GM15510 (cell line): Measurements from ENCODE around the gene PTGDS.

Experiments
- POLR2A ChIP-seq: IDR thresholded peaks from 3 replicates; pipeline ENCODE4 v1.6.1; 2011; ENCODE audit warnings: borderline replicate concordance; ENCODE audit not compliant: insufficient read length; ENCODE audit errors: extremely low read depth

The PTGDS gene

GRCh38 chr9:136983656-136984314 lies 6.5 kb downstream of the PTGDS start:
- TF ChIP-seq POLR2A: no peak

GRCh38 chr9:136984464-136985026 lies 7.2 kb downstream of the PTGDS start:
- no peak for TF ChIP-seq POLR2A

- no peak for TF ChIP-seq POLR2A
These were observed 7.8 kb downstream of the PTGDS start for GRCh38 chr9:136985027-136985602.

- TF ChIP-seq POLR2A: no peak
These were observed 8.5 kb downstream of the PTGDS start for GRCh38 chr9:136985853-136986252.

GRCh38 chr9:136988872-136989271 lies 11.6 kb downstream of the PTGDS start:
- TF ChIP-seq POLR2A: no peak

GRCh38 chr9:136990242-136990911 lies 13.1 kb downstream of the PTGDS start:
- no peak for TF ChIP-seq POLR2A

- TF ChIP-seq POLR2A: peak; percentile 68
These were observed 14.9 kb downstream of the PTGDS start, which contains the start of gene PAXX for GRCh38 chr9:136991993-136992818. TSS of gene PAXX (plus strand) at chr9:136992422. CDS start at chr9:136992444, 22 bp downstream.

GRCh38 chr9:136992819-136993369 lies 15.6 kb downstream of the PTGDS start:
- no peak for TF ChIP-seq POLR2A

GRCh38 chr9:136994180-136994887 lies 17.0 kb downstream of the PTGDS start:
- TF ChIP-seq POLR2A: no peak

GRCh38 chr9:136994888-136995230 lies 17.6 kb downstream of the PTGDS start:
- TF ChIP-seq POLR2A: no peak

GRCh38 chr9:136995362-136995761 lies 18.1 kb downstream of the PTGDS start:
- TF ChIP-seq POLR2A: no peak

GRCh38 chr9:136995772-136996311 lies 18.5 kb downstream of the PTGDS start:
- no peak for TF ChIP-seq POLR2A
